ENCODE measurements around the gene EPB41. TPM values are rescaled to one million over a fixed set of nuclear protein-coding genes. Genes with fewer than 3 reads are reported as not detected.

Gene EPB41
- total RNA-seq, 3 donors from 2014 or later = 45.8 to 82.2 (median 76.3) TPM

DNA sequence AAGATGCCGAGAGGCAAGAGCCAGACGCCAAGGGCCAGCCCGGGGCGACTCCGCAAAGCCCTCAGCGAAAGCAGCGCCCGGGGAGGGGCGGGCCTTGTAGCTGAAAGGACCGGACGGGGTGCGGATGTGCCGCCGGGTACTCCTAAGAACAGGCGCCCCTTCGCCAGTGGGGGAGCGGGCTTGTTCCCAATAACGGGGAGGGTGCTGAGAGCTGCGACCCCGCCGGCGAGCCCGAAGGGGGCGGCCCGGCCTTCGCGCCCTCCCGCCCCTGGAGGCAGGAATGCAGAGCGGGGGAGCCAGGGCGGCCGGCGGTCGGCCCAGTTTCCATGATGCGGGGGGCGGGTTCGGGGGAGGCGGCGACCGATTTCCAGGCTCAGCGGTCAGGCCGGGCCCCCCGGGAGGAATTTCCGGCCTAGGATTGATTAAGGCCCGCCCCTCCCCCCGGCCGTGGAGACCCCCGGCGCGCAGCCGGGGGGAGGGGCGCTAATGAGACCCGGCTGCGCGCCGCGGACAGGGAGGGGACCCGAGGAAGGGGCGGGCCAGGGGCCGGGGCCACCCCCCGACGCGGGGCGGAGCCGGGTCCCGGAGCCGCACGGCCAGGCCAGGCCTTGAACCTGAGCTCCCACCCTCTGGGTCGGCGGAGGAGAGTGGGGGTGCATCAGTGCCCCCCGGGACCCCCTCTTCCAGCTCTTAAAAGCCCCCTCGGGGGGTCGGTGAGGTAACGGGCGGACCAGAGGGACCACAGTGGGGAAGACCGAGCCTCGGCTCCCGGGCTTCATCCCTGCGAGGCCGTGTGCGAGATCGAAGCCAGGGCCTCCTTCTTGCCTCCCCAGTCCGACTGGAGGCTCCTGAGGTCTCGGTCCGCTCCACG lies 210.2 kb downstream of the EPB41 start:
- ATAC-seq (peak; percentile 44), DNase-seq (peak; percentile 56 to 75 (median 72))
- intact Hi-C loops (cut with DNase I, micrococcal nuclease) = loop anchor here in 1 of 2 donors (10.0 kb wide), 1 partner anchor 50 kb away; no protein-coding TSS in a partner anchor
- Histone ChIP-seq H3K9me3 (no peaks in the 10 kb centered on the region), H3K36me3 (ENCODE audit: low read depth) (no peaks in the 10 kb centered on the region), H3K4me3 (no peak overlapping the region), H3K4me1 (ENCODE audit: low read depth) (peaks cover 34% of the 10 kb centered on the region)
- TF ChIP-seq, protein P1, sequence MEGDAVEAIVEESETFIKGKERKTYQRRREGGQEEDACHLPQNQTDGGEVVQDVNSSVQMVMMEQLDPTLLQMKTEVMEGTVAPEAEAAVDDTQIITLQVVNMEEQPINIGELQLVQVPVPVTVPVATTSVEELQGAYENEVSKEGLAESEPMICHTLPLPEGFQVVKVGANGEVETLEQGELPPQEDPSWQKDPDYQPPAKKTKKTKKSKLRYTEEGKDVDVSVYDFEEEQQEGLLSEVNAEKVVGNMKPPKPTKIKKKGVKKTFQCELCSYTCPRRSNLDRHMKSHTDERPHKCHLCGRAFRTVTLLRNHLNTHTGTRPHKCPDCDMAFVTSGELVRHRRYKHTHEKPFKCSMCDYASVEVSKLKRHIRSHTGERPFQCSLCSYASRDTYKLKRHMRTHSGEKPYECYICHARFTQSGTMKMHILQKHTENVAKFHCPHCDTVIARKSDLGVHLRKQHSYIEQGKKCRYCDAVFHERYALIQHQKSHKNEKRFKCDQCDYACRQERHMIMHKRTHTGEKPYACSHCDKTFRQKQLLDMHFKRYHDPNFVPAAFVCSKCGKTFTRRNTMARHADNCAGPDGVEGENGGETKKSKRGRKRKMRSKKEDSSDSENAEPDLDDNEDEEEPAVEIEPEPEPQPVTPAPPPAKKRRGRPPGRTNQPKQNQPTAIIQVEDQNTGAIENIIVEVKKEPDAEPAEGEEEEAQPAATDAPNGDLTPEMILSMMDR (IDR thresholded peaks at IDR 0.05) = no peak

DNA sequence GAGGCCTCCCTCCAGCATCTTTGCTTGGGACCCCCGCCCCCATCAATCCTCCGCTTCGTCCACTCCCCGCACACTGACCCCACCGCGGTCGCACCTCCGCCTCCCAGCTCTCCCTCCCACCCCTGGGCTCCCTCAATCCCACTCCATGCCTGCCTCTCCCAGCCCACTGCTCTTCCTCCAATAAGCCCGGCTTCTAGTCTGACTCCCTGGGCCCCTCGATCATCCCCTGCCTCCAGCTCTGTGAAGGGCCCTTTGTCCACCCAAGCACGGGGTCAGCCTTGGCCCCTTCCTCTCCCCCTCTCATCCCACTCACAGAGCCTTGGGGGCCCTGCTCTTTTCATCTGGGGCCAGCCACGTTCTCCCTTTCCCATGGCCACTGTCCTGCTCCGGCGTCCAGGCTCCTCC lies 210.9 kb downstream of the EPB41 start:
- Histone ChIP-seq H3K4me1 (ENCODE audit: low read depth) (peaks cover 34% of the 10 kb centered on the region), H3K36me3 (ENCODE audit: low read depth) (no peaks in the 10 kb centered on the region), H3K9me3 (no peaks in the 10 kb centered on the region), H3K4me3 (no peak overlapping the region)
- intact Hi-C loops (cut with DNase I, micrococcal nuclease) = loop anchor here in 1 of 2 donors (10.0 kb wide), 1 partner anchor 50 kb away; no protein-coding TSS in a partner anchor
- TF ChIP-seq, protein P1 (IDR thresholded peaks at IDR 0.05) = no peak
- no peak for ATAC-seq
- no peak for DNase-seq

DNA sequence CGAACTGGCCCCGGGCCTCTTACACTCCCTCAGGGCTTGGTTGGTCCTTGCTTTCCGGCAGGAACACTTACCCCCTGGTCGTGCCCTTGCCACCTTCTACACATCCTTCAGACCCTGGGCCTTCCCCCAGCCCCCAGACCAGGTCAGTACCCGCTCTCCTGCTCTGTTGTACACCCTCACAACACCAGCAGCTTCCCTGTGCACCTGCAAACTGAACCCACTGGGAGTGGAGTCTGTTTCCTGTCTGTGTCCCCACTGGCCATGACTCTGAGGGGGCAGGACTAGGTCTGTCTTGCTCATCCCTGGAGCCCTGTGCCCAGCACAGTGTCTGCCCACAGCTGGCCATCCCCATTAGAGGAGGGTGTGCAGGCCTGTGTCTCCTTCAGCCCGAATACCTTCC lies 211.4 kb downstream of the EPB41 start:
- Histone ChIP-seq H3K4me1 (ENCODE audit: low read depth) (peaks cover 34% of the 10 kb centered on the region), H3K36me3 (ENCODE audit: low read depth) (no peaks in the 10 kb centered on the region), H3K9me3 (no peaks in the 10 kb centered on the region), H3K4me3 (no peak overlapping the region)
- TF ChIP-seq, protein P1 (IDR thresholded peaks at IDR 0.05) = no peak
- intact Hi-C loops (cut with DNase I, micrococcal nuclease) = loop anchor here in 1 of 2 donors (10.0 kb wide), 1 partner anchor 49 kb away; no protein-coding TSS in a partner anchor
- DNase-seq (no peak), ATAC-seq (no peak)

DNA sequence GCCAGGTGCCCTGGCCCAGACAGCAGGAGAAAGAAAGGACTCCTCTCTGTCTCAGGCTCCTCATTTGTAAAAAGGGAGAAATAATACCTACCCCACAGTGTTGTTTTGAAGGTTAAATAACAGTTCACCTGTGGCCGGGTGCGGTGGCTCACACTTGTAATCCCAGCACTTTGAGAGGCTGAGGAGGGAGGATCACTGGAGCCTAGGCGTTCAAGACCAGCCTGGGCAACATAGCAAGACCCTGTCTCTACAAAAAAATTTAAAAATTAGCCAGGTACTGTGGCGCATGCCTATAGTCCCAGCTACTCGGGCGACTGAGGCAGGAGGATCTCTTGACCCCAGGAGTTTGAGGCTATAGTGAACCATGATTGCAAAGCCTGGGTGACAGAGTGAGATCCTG lies 211.8 kb downstream of the EPB41 start:
- Histone ChIP-seq H3K4me1 (ENCODE audit: low read depth) (peaks cover 33% of the 10 kb centered on the region), H3K9me3 (no peaks in the 10 kb centered on the region), H3K4me3 (no peak overlapping the region), H3K36me3 (ENCODE audit: low read depth) (no peaks in the 10 kb centered on the region)
- TF ChIP-seq, protein P1 (IDR thresholded peaks at IDR 0.05) = no peak
- intact Hi-C loops (cut with DNase I, micrococcal nuclease) = loop anchor here in 1 of 2 donors (10.0 kb wide), 1 partner anchor 49 kb away; no protein-coding TSS in a partner anchor
- no peak for DNase-seq
- no peak for ATAC-seq

DNA sequence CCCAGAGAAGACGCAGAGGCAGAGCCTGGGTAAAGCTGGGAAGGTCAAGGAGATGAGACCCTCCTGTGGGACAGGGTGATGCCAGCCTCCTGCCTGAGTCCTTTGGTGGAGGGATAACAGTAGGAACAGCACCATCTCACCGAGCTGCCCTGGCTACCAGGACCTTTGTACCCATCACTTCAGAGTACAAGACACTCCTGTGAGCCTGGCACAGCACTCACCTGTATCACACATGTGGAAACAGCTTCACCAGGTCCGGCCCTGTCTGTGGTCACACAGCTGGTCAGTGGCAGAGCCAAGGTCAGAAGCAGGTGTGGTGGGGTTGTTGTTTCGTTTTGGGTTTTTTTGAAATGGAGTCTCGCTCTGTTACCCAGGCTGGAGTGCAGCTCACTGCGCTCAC lies 214.4 kb downstream of the EPB41 start:
- ATAC-seq (peak; percentile 27), DNase-seq (no peak)
- no peak overlapping the region for H3K4me3 ChIP-seq

More for the DNA sequence above, 214.4 kb downstream of the EPB41 start:
- Histone ChIP-seq H3K4me1 (ENCODE audit: low read depth) (peaks cover 10% of the 10 kb centered on the region), H3K36me3 (ENCODE audit: low read depth) (no peaks in the 10 kb centered on the region), H3K9me3 (no peaks in the 10 kb centered on the region)
- TF ChIP-seq, protein P1 (IDR thresholded peaks at IDR 0.05) = no peak
- intact Hi-C loops (cut with DNase I, micrococcal nuclease) = loop anchor here in 1 of 2 donors (10.0 kb wide), 1 partner anchor 46 kb away; no protein-coding TSS in a partner anchor

Measured in mucosa of descending colon (tissue), 3 donors.